Smooth muscle cell (in vitro differentiated cells): Measurements from ENCODE around the gene HNRNPK. TPM values are rescaled to one million over a fixed set of nuclear protein-coding genes. Genes with fewer than 3 reads are reported as not detected.
A peak's percentile ranks its signal among the peaks of the same experiment; 100 is the strongest.

Experiments
- DNase-seq: peaks from one replicate; lab custom pipeline; 2025; ENCODE audit not compliant: unreplicated experiment; lab: John Stamatoyannopoulos, UW
- H2AFZ ChIP-seq: fragments of 200-600 bp; sonication (generic); 2 replicates; pipeline ENCODE4 v1.6.0; 2016; ENCODE audit warnings: antibody characterized with exemption, low read depth, mild to moderate bottlenecking
- H3F3A ChIP-seq: fragments of 200-600 bp; sonication (generic); 2 replicates; pipeline ENCODE4 v1.6.0; 2017; ENCODE audit warnings: antibody characterized with exemption, low read depth
- H3K27ac ChIP-seq: fragments of 200-600 bp; sonication (generic); 2 replicates; pipeline ENCODE4 v1.5.1; 2016; ENCODE audit warnings: low read depth, mild to moderate bottlenecking
- H3K27me3 ChIP-seq: fragments of 200-600 bp; sonication (generic); 2 replicates; pipeline ENCODE4 v1.6.1; 2016; ENCODE audit warnings: low read depth, mild to moderate bottlenecking
- H3K36me3 ChIP-seq: fragments of 200-600 bp; sonication (generic); 2 replicates; pipeline ENCODE4 v1.5.1; 2016; ENCODE audit warnings: low read depth
- H3K4me1 ChIP-seq: fragments of 200-600 bp; sonication (generic); 2 replicates; pipeline ENCODE4 v1.5.1; 2016; ENCODE audit warnings: low read depth
- H3K4me2 ChIP-seq: fragments of 200-600 bp; sonication (generic); 2 replicates; pipeline ENCODE4 v1.6.0; 2016; ENCODE audit warnings: mild to moderate bottlenecking
- H3K4me3 ChIP-seq: fragments of 200-600 bp; sonication (generic); 2 replicates; pipeline ENCODE4 v1.5.1; 2016; ENCODE audit warnings: mild to moderate bottlenecking
- H3K79me2 ChIP-seq: fragments of 200-600 bp; sonication (generic); 2 replicates; pipeline ENCODE4 v1.6.0; 2016; ENCODE audit warnings: low read depth, mild to moderate bottlenecking
- H3K9ac ChIP-seq: fragments of 200-600 bp; sonication (generic); 2 replicates; pipeline ENCODE4 v1.6.0; 2016; ENCODE audit warnings: low read depth
- H3K9me3 ChIP-seq: fragments of 200-600 bp; sonication (generic); replicated peaks from 2 replicates; pipeline ENCODE4 v1.5.1; 2016; ENCODE audit warnings: low read depth
- H4K20me1 ChIP-seq: fragments of 200-600 bp; sonication (generic); 2 replicates; pipeline ENCODE4 v1.6.0; 2016; ENCODE audit warnings: low read depth
- CTCF ChIP-seq: fragments of 200-600 bp; sonication (generic); IDR thresholded peaks from 2 replicates; pipeline ENCODE4 v1.5.1; 2017; ENCODE audit warnings: borderline replicate concordance, mild to moderate bottlenecking, antibody characterized with exemption; ENCODE audit not compliant: insufficient read depth, poor library complexity, severe bottlenecking
- WGBS: methylation state at CpG from one replicate; pipeline ENCODE4 v1.1.7; 2016; ENCODE audit warnings: low lambda C conversion rate; 5-methylcytosine and 5-hydroxymethylcytosine counted together
- polyA plus RNA-seq: library from polyadenylated mRNA; unstranded; fragments of >200 nt; fragmentation: Nextera tagmentation; extraction: Ambion mirVana; gene quantifications from 2 replicates; pipeline ENCODE4 v1.2.1, GENCODE V29; 2016
- total RNA-seq: library from RNA; depleted of rRNA; stranded (reverse); fragments of >200 nt; gene quantifications from 2 replicates; pipeline ENCODE4 v1.2.3, GENCODE V29; 2014

The HNRNPK gene
- total and polyA plus RNA-seq, 2 experiments from 2014 or later: 468 to 584 TPM

- Histone ChIP-seq H3F3A (no peaks in the 10 kb centered on the region), H2AFZ (no peak overlapping the region), H3K9me3 (no peaks in the 10 kb centered on the region), H3K79me2 (no peaks in the 10 kb centered on the region), H4K20me1 (no peaks in the 10 kb centered on the region), H3K27ac (no peak overlapping the region), H3K36me3 (no peaks in the 10 kb centered on the region), H3K27me3 (no peaks in the 10 kb centered on the region), H3K4me3 (no peak overlapping the region), H3K9ac (no peak overlapping the region), H3K4me1 (peaks cover 18% of the 10 kb centered on the region), H3K4me2 (no peak overlapping the region)
- DNase-seq: no peak
- no peak for TF ChIP-seq CTCF
- WGBS: 87% methylated on average over 5 of the region's 5 CpGs
Observed at GRCh38 chr9:83934569-83935275, 45.3 kb downstream of the HNRNPK start.

GRCh38 chr9:83933790-83934189, 46.2 kb downstream of the HNRNPK start:
- Histone ChIP-seq H3K9me3 (no peaks in the 10 kb centered on the region), H3K9ac (no peak overlapping the region), H3K36me3 (no peaks in the 10 kb centered on the region), H3K79me2 (no peaks in the 10 kb centered on the region), H3K27me3 (no peaks in the 10 kb centered on the region), H3K4me2 (no peak overlapping the region), H2AFZ (peak overlapping the region; percentile 58), H3K27ac (no peak overlapping the region), H4K20me1 (no peaks in the 10 kb centered on the region), H3F3A (no peaks in the 10 kb centered on the region), H3K4me3 (no peak overlapping the region), H3K4me1 (peaks cover 18% of the 10 kb centered on the region)
- TF ChIP-seq CTCF: no peak
- DNase-seq: no peak
- 55% methylated on average over 3 of the region's 3 CpGs for WGBS

GRCh38 chr9:83932851-83933250, 47.2 kb downstream of the HNRNPK start:
- H2AFZ ChIP-seq: no peak overlapping the region
- no peak overlapping the region for H3K4me2 ChIP-seq
- H3F3A ChIP-seq: no peaks in the 10 kb centered on the region
- H3K27me3 ChIP-seq: no peaks in the 10 kb centered on the region
- H3K27ac ChIP-seq: no peak overlapping the region
- H3K36me3 ChIP-seq: no peaks in the 10 kb centered on the region
- no peaks in the 10 kb centered on the region for H3K9me3 ChIP-seq
- no peak overlapping the region for H3K4me3 ChIP-seq
- no peak for TF ChIP-seq CTCF
- H3K79me2 ChIP-seq: no peaks in the 10 kb centered on the region
- DNase-seq: no peak
- no peaks in the 10 kb centered on the region for H4K20me1 ChIP-seq
- H3K4me1 ChIP-seq: peaks cover 18% of the 10 kb centered on the region
- H3K9ac ChIP-seq: no peak overlapping the region
- 93% methylated on average over 5 of the region's 5 CpGs for WGBS

- H2AFZ ChIP-seq: no peak overlapping the region
- H3K27me3 ChIP-seq: no peaks in the 10 kb centered on the region
- H3K27ac ChIP-seq: no peak overlapping the region
- WGBS: 74% methylated on average over 2 of the region's 2 CpGs
- DNase-seq: no peak
- no peak overlapping the region for H3K9ac ChIP-seq
- no peaks in the 10 kb centered on the region for H3K79me2 ChIP-seq
- H3K4me1 ChIP-seq: peaks cover 18% of the 10 kb centered on the region
- no peak overlapping the region for H3K4me2 ChIP-seq
- H3K4me3 ChIP-seq: no peak overlapping the region
- H3K9me3 ChIP-seq: no peaks in the 10 kb centered on the region
- no peak for TF ChIP-seq CTCF
- no peaks in the 10 kb centered on the region for H4K20me1 ChIP-seq
- no peaks in the 10 kb centered on the region for H3K36me3 ChIP-seq
- no peaks in the 10 kb centered on the region for H3F3A ChIP-seq
Observed at GRCh38 chr9:83932011-83932410, 48.0 kb downstream of the HNRNPK start.
